SH-SY5Y (cell line): ENCODE measurements around the gene IL1RN.

Experiments used
- GATA2 ChIP-seq: IDR thresholded peaks from 2 replicates; pipeline ENCODE4 v1.6.1; 2011; ENCODE audit warnings: mild to moderate bottlenecking, low read depth, low read length
- GATA3 ChIP-seq: IDR thresholded peaks from 2 replicates; pipeline ENCODE4 v1.6.1; 2011; ENCODE audit warnings: low read depth, mild to moderate bottlenecking, low read length, moderate library complexity

DNA sequence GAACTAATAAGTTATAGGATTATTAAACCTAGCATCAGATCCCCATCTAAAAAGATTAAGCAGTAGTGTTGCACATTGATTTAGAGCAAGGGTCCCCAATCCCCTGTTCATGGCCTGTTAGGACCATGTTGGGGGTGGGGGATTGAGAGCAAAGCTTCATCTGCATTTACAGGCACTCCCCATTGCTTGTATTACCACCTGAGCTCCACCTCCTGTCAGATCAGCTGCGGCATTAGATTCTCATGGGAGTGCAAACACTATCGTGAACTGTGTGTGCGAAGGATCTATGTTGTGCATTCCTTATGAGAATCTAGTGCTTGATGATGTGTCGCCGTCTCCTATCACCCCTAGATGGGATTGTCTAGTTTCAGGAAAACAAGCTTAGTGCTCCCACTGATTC lies 27.9 kb downstream of the IL1RN start:
- TF ChIP-seq GATA3 = no peak
- no peak for TF ChIP-seq GATA2
